Erythroblast (primary cell): ENCODE measurements around the gene INTS2.

Experiments used
- GATA1 ChIP-seq: IDR thresholded peaks from 2 replicates; pipeline ENCODE4 v1.6.1; 2011; ENCODE audit warnings: low read depth, mild to moderate bottlenecking, control low read depth, low read length, moderate library complexity
- POLR2A ChIP-seq: IDR thresholded peaks from 2 replicates; pipeline ENCODE4 v1.6.1; 2011; ENCODE audit warnings: mild to moderate bottlenecking, low read length

GRCh38 chr17:61926826-61927207, 965 bp downstream of the INTS2 start:
- no peak for TF ChIP-seq POLR2A
- TF ChIP-seq GATA1, result no peak
